Ovary (tissue), 9 donors: Measurements from ENCODE around the gene EXOSC9. TPM values are rescaled to one million over a fixed set of nuclear protein-coding genes. Genes with fewer than 3 reads are reported as not detected.

Source experiments
- DNase-seq, 5 donors: peaks; one replicate each; pipeline ENCODE4 v3.0.0-alpha.2; 2019 to 2020
- H3K27ac ChIP-seq, 2 donors: fragments of 200-600 bp; one replicate each; pipeline versions ENCODE4 v1.5.1 to v1.8.0; 2019 to 2022
- H3K27me3 ChIP-seq: fragments of 200-600 bp; one replicate; pipeline ENCODE4 v1.8.0; 2022
- H3K36me3 ChIP-seq: fragments of 200-600 bp; sonication (generic); one replicate; pipeline ENCODE4 v1.5.1; 2019
- H3K4me1 ChIP-seq: one replicate; pipeline ENCODE4 v1.8.1; 2013; ENCODE audit warnings: mild to moderate bottlenecking, moderate library complexity; ENCODE audit not compliant: insufficient read depth
- H3K4me3 ChIP-seq: fragments of 200-600 bp; sonication (generic); one replicate; pipeline ENCODE4 v1.5.1; 2017
- H3K9me3 ChIP-seq, 2 donors: fragments of 200-600 bp in 1 of 2; sonication (generic) in 1 of 2; one replicate each; pipeline versions ENCODE4 v1.5.1 to v1.8.1; 2013 to 2019; ENCODE audit warnings: mild to moderate bottlenecking in 1 of 2, moderate library complexity in 1 of 2
- EP300 ChIP-seq: sonication (generic); formaldehyde crosslinking; IDR thresholded peaks from one replicate; pipeline ENCODE4 v1.6.1; 2017; ENCODE audit warnings: antibody characterized with exemption
- POLR2A ChIP-seq: fragments of 450-650 bp; IDR thresholded peaks from one replicate; pipeline ENCODE4 v1.6.1; 2017; ENCODE audit warnings: antibody characterized with exemption, mild to moderate bottlenecking, moderate library complexity
- WGBS, 3 donors: extraction: QIAGEN DNeasy Blood & Tissue Kit in 1 of 3; methylation state at CpG; one replicate each; pipeline versions ENCODE4 v1.1.5 to v1.1.7; 2013 to 2017; 5-methylcytosine and 5-hydroxymethylcytosine counted together
- intact Hi-C, 4 donors: fragments of 100-400 bp; cut with DNase I; formaldehyde crosslinking; loops; one replicate each; pipeline versions ENCODE4 v1.11.0 to v1.15.1; 2022 to 2023
- polyA plus RNA-seq, 2 donors: library from polyadenylated mRNA; stranded (reverse); fragments of 200-250 nt in 1 of 2; fragments of 350-450 nt in 1 of 2; fragmentation: Illumina TruSeq in 1 of 2; extraction: RNeasy Lipid Tissue Mini Kit (QIAGEN cat#74804) in 1 of 2; gene quantifications; one replicate each; pipeline ENCODE4 v1.2.3, GENCODE V29; 2013 to 2014
- total RNA-seq, 7 donors: library from RNA; depleted of rRNA in 2 of 7; stranded (reverse); fragments of >200 nt in 2 of 7; fragmentation: NEBNext Ultra II Directional in 3 of 7; extraction: Animal tissue kit (Norgen Biotek cat#: 25700) in 3 of 7; gene quantifications; one replicate each; pipeline versions ENCODE4 v1.1.0 to v1.2.4, GENCODE V29; 2016 to 2023
- TF ChIP-seq, protein P1 (sequence below), 3 donors: fragments of 450-650 bp in 2 of 3; fragments of 200-600 bp in 1 of 3; IDR thresholded peaks; one replicate each; pipeline versions ENCODE4 v1.5.1 to v1.8.0; 2016 to 2022; ENCODE audit warnings: antibody characterized with exemption in 3 of 3, mild to moderate bottlenecking in 1 of 3
- donor health status: DM: no; HTN: no; CAD: no; lungs with moderate emphysema.
- donor health status: DM: no; HTN: no; CAD: no.
- donor health status: Bipolar disorder and iron deficiency.
- donor health status: DM: yes; HTN: yes; CAD: no.
- donor health status: DM: no; HTN: no; CAD: no.
- donor health status: DM: yes; HTN: yes; CAD: no.

The EXOSC9 gene
- total and polyA plus RNA-seq, 9 donors = 13.2 to 21.8 (median 17.9) TPM

GRCh38 chr4:121829511-121829910 lies 28.4 kb downstream of the EXOSC9 start:
- Histone ChIP-seq H3K27ac (no peak overlapping the region), H3K27me3 (no peaks in the 10 kb centered on the region), H3K4me1 (no peaks in the 10 kb centered on the region), H3K4me3 (no peak overlapping the region), H3K9me3 (no peaks in the 10 kb centered on the region), H3K36me3 (no peaks in the 10 kb centered on the region)
- intact Hi-C loops = no loop called here
- TF ChIP-seq, protein P1, sequence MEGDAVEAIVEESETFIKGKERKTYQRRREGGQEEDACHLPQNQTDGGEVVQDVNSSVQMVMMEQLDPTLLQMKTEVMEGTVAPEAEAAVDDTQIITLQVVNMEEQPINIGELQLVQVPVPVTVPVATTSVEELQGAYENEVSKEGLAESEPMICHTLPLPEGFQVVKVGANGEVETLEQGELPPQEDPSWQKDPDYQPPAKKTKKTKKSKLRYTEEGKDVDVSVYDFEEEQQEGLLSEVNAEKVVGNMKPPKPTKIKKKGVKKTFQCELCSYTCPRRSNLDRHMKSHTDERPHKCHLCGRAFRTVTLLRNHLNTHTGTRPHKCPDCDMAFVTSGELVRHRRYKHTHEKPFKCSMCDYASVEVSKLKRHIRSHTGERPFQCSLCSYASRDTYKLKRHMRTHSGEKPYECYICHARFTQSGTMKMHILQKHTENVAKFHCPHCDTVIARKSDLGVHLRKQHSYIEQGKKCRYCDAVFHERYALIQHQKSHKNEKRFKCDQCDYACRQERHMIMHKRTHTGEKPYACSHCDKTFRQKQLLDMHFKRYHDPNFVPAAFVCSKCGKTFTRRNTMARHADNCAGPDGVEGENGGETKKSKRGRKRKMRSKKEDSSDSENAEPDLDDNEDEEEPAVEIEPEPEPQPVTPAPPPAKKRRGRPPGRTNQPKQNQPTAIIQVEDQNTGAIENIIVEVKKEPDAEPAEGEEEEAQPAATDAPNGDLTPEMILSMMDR (IDR thresholded peaks at IDR 0.05) = no peak
- TF ChIP-seq POLR2A = no peak
- WGBS, 3 donors = 75 to 95% (median 85%) methylated on average over 5 of the region's 5 CpGs
- no peak for DNase-seq

DNA sequence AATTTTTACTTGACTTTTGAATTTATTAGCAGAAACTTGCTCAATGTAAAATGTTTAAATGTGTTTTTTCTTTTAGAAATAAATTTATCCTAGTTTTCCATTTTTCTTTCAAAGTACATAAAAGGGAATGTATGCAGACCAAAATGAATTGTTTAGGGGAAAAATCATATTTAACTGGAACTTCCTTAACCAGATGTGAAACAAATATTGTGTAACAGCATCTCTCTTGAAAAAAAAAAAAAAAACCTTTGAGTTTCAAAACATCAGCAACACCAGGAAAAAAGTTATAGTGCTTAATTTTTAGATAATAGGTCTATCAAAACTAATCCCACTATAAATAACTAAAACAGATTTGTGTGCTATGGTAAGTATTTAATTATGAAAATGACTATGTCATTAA lies 37.0 kb downstream of the EXOSC9 start:
- DNase-seq = no peak
- no peak overlapping the region for H3K4me3 ChIP-seq
- no peaks in the 10 kb centered on the region for H3K9me3 ChIP-seq
- H3K27me3 ChIP-seq = no peaks in the 10 kb centered on the region
- intact Hi-C loops = no loop called here
- H3K27ac ChIP-seq = no peak overlapping the region
- no peaks in the 10 kb centered on the region for H3K4me1 ChIP-seq
- no peaks in the 10 kb centered on the region for H3K36me3 ChIP-seq
- TF ChIP-seq, protein P1 (IDR thresholded peaks at IDR 0.05) = no peak
- no peak for TF ChIP-seq POLR2A
- TF ChIP-seq EP300 = no peak

DNA sequence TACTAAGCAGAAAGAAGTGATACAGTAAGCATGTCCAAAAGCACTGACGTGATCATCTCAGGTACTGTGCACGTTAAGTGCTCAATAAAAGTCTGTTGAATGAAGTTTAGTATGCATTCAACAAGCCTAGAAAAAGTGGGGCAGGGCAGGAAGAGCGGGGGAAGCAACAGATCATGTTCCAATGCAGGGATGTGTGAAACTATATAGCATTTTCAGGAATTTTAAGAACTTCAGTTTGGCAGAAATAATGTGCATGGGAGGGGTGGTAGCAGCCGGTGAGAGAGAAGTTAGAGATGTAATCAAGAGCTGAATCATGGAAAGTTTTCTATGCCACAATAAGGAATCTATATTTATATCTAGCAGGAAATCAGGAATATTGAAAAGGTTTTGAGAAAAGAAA lies 41.7 kb downstream of the EXOSC9 start:
- TF ChIP-seq, protein P1 (IDR thresholded peaks at IDR 0.05) = no peak
- TF ChIP-seq EP300 (no peak), POLR2A (no peak)
- no peak overlapping the region for H3K27ac ChIP-seq
- no peak overlapping the region for H3K4me3 ChIP-seq
- H3K4me1 ChIP-seq = no peaks in the 10 kb centered on the region
- DNase-seq = no peak
- intact Hi-C loops = no loop called here
- no peaks in the 10 kb centered on the region for H3K9me3 ChIP-seq
- H3K27me3 ChIP-seq = no peaks in the 10 kb centered on the region
- WGBS, 3 donors = 91 to 94% (median 93%) methylated on average over 4 of the region's 4 CpGs
- H3K36me3 ChIP-seq = no peaks in the 10 kb centered on the region

GRCh38 chr4:121846662-121847061 lies 45.5 kb downstream of the EXOSC9 start:
- Histone ChIP-seq H3K27ac (no peak overlapping the region), H3K4me1 (no peaks in the 10 kb centered on the region), H3K36me3 (no peaks in the 10 kb centered on the region), H3K27me3 (no peaks in the 10 kb centered on the region), H3K9me3 (no peaks in the 10 kb centered on the region), H3K4me3 (no peak overlapping the region)
- intact Hi-C loops = no loop called here
- 62 to 72% (median 70%) methylated on average over 6 of the region's 6 CpGs for WGBS, 3 donors
- DNase-seq = no peak
- TF ChIP-seq, protein P1 (IDR thresholded peaks at IDR 0.05) = no peak
- no peak for TF ChIP-seq POLR2A
- no peak for TF ChIP-seq EP300

GRCh38 chr4:121851354-121851753 lies 50.2 kb downstream of the EXOSC9 start:
- H3K9me3 ChIP-seq = no peaks in the 10 kb centered on the region
- DNase-seq = no peak
- no peak overlapping the region for H3K4me3 ChIP-seq
- no peaks in the 10 kb centered on the region for H3K4me1 ChIP-seq
- TF ChIP-seq EP300 = no peak
- TF ChIP-seq, protein P1 (IDR thresholded peaks at IDR 0.05) = no peak
- TF ChIP-seq POLR2A = no peak
- WGBS, 3 donors = 94 to 98% (median 96%) methylated on average over 1 of the region's 1 CpG
- intact Hi-C loops = no loop called here
- no peaks in the 10 kb centered on the region for H3K36me3 ChIP-seq
- no peak overlapping the region for H3K27ac ChIP-seq
- no peaks in the 10 kb centered on the region for H3K27me3 ChIP-seq
